Muscle layer of duodenum (tissue), 2 donors: ENCODE measurements around the gene XYLT1.
A peak's percentile ranks its signal among the peaks of the same experiment; 100 is the strongest.

Experiments used
- H3K27ac ChIP-seq: one replicate; pipeline ENCODE4 v1.7.0; 2013; ENCODE audit warnings: mild to moderate bottlenecking, low read length
- H3K27me3 ChIP-seq: one replicate; pipeline ENCODE4 v1.7.0; 2013; ENCODE audit warnings: low read depth, mild to moderate bottlenecking, control low read depth, low read length
- H3K36me3 ChIP-seq, 2 donors: one replicate each; pipeline ENCODE4 v1.7.0; 2013; ENCODE audit warnings: low read length in 2 of 2, control low read depth in 1 of 2, mild to moderate bottlenecking in 1 of 2; ENCODE audit not compliant: insufficient read depth in 2 of 2, control insufficient read depth in 1 of 2
- H3K4me1 ChIP-seq, 2 donors: one replicate each; pipeline ENCODE4 v1.7.0; 2013; ENCODE audit warnings: low read length in 2 of 2, mild to moderate bottlenecking in 2 of 2, control low read depth in 1 of 2, moderate library complexity in 1 of 2; ENCODE audit not compliant: insufficient read depth in 2 of 2, control insufficient read depth in 1 of 2
- H3K4me3 ChIP-seq, 2 donors: one replicate each; pipeline ENCODE4 v1.7.0; 2013; ENCODE audit warnings: low read length in 2 of 2, low read depth in 1 of 2, mild to moderate bottlenecking in 1 of 2
- H3K9me3 ChIP-seq, 2 donors: one replicate each; pipeline ENCODE4 v1.7.0; 2013; ENCODE audit warnings: low read length in 2 of 2, control low read depth in 1 of 2, mild to moderate bottlenecking in 1 of 2; ENCODE audit not compliant: control insufficient read depth in 1 of 2
- donor health status: healthy.

Gene XYLT1, protein sequence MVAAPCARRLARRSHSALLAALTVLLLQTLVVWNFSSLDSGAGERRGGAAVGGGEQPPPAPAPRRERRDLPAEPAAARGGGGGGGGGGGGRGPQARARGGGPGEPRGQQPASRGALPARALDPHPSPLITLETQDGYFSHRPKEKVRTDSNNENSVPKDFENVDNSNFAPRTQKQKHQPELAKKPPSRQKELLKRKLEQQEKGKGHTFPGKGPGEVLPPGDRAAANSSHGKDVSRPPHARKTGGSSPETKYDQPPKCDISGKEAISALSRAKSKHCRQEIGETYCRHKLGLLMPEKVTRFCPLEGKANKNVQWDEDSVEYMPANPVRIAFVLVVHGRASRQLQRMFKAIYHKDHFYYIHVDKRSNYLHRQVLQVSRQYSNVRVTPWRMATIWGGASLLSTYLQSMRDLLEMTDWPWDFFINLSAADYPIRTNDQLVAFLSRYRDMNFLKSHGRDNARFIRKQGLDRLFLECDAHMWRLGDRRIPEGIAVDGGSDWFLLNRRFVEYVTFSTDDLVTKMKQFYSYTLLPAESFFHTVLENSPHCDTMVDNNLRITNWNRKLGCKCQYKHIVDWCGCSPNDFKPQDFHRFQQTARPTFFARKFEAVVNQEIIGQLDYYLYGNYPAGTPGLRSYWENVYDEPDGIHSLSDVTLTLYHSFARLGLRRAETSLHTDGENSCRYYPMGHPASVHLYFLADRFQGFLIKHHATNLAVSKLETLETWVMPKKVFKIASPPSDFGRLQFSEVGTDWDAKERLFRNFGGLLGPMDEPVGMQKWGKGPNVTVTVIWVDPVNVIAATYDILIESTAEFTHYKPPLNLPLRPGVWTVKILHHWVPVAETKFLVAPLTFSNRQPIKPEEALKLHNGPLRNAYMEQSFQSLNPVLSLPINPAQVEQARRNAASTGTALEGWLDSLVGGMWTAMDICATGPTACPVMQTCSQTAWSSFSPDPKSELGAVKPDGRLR

DNA sequence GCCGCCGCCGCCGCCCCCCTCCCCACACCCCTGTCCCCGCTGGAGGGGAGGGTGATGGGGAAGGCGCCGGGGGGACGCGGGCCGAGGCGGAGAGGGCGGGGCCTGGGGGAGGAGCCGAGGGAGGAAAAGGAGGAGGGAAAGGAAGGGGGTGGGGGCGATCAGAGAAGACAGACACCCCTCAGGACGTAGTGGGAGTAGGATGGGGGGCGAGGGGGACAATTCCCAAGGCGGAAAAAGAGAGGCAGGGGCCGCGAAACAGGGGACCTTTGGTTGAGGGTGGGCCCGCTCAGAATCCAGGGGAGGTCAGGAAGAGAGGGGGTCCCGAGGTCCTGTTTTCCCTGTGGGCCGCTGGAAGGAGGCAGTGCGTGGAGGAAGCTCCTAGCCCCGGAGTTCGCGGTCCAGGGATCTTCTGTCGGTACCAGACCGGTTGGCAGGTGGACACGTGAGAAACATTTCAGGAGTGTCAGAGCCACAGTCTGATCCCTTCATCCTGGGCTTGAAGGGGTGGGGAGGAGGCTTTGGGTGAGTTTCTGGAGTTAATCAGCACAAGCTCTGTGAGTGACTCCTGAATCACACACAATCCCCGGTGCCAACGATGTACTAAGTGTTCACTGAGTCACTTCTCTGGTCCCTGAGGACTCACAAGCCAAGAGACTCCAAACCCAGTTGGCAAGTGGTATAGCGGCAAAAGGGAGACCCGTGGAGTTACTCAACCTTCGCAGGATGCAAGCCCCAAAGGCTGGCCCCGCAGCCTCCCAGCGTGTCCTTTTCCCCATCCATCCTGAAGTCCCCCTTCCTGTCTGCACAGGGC lies at the start of gene XYLT1:
Gene XYLT1, minus strand, starts transcription at position 53 of the 811 bp plus-strand sequence. CDS start 164 bp downstream, outside the sequence.
- Histone ChIP-seq H3K36me3 (no peaks in the 10 kb centered on the region), H3K27me3 (no peaks in the 10 kb centered on the region), H3K27ac (peak within 1 kb of the TSS; percentile 56), H3K9me3 (no peaks in the 10 kb centered on the region), H3K4me1 (peaks cover 10 to 22% of the 10 kb centered on the region in 2 donors), H3K4me3 (peak within 1 kb of the TSS; percentile 80 to 85)

DNA sequence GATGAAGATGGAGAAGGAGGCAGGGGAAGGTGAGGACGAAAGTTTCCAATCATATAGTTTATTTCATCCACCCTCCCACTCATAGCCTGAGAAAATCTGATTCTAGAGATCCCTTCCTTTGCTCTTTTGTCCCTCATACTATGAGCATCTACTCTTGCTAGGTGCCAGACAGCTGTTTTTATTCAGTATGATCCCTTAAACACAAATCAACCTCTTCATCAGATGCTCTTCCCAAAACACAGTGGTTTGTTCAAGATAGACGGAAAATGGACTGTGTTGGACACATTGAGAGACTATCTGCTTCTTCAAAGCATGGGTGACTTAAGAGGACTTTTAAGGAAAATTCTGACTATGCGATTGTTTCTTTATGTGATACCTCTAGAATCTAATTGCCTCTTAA lies 49.4 kb upstream of the XYLT1 start:
- Histone ChIP-seq H3K36me3 (no peaks in the 10 kb centered on the region), H3K4me3 (no peak overlapping the region), H3K27me3 (no peaks in the 10 kb centered on the region), H3K27ac (no peak overlapping the region), H3K4me1 (no peaks in the 10 kb centered on the region), H3K9me3 (no peaks in the 10 kb centered on the region)

DNA sequence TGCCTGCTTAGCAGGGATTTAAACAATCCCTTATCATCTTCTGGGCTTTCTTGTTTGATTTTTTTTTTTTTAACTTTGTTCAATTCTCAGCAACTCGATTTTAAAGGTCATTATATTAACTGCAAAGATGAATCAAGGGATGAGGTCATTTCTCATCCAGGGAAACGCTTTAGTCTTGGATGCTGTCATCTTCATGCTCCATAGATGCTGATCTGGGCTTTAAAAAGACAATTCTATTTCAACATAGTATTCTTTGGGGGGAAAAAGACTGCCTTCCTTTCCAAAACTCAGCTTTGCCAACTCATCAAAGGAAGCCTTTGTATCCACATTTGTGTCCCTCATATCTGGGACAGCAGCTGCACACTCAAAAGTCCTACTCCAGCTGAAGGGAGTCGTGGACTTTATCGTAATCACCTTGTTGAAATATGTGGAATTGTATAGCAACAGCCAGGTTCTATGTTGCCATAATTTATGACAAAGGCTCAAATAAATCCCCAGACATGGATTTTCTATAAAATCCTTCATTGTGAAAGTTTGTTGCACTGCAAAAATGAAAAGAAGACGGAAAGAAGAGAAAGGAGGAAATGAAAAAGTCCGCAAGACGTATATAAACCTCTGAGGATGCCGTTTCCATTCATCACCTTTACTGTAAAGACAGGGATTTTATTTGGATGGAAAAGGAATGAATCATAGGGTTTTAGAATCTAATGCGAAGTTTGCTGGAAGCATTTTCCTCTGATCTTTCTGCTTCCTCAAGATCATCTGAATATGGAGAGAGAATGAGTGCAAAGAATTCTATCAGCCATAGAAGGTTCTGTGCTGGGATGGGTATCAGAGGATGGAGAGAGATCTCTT lies 48.6 kb upstream of the XYLT1 start:
- no peaks in the 10 kb centered on the region for H3K9me3 ChIP-seq
- no peak overlapping the region for H3K27ac ChIP-seq
- H3K4me3 ChIP-seq, result no peak overlapping the region
- no peaks in the 10 kb centered on the region for H3K36me3 ChIP-seq
- no peaks in the 10 kb centered on the region for H3K4me1 ChIP-seq
- H3K27me3 ChIP-seq, result no peaks in the 10 kb centered on the region

DNA sequence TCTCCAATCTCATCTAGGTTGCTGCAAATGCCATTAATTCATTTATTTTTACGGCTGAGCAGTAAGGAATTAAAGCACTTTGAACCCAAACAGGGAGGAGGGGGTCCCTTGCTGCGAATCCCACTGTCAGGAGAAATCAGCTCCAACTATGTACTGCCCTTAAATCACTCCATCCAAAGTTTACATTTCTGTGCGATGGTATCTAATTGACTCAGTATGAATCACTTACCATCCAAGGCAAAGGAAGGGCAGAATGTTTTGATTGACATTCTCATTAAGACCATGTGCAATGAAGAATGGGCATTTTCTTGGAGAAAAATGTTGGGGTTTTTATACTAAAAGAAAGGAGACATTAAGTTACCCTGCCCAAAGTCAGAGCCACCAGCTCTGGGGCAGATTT lies 47.7 kb upstream of the XYLT1 start:
- Histone ChIP-seq H3K4me3 (no peak overlapping the region), H3K27me3 (no peaks in the 10 kb centered on the region), H3K36me3 (no peaks in the 10 kb centered on the region), H3K27ac (no peak overlapping the region), H3K9me3 (no peaks in the 10 kb centered on the region), H3K4me1 (no peaks in the 10 kb centered on the region)

DNA sequence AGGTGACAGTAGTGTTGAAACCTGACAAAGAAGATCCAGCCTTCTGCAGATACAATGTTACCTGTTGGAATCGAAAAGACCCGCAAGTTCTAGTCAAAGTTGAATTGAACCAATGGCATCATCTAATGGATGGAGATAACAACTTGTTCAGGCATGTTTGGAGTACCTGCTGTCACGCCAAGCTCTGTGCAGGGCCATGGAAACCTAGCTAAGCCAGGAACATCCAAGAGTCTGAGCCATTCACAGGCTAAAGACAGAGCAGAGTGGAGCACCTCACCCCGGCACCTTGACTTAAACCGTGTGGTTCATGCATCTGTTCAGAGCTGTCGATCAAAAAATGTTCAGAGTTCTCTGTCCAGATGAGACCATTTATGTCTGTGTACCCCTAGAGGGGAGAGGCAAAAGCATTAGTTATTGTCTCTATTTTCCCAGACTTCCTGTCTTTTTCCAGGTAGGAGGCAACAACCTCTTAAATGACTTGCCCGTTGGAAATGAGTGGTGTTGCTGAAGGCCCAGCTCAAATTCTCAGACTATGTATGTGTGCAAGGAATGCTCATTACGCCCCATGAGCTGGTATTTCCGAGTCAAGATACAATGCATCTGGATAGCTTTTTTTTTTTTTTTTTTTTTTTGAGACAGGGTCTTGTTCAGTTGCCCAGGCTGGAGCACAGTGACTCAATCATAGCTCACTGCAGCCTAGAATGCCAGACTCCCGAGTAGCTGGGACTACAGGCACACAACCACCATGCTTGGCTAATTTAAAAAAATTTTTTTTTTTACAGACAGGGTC lies 44.9 kb upstream of the XYLT1 start:
- Histone ChIP-seq H3K4me3 (no peak overlapping the region), H3K36me3 (no peaks in the 10 kb centered on the region)

DNA sequence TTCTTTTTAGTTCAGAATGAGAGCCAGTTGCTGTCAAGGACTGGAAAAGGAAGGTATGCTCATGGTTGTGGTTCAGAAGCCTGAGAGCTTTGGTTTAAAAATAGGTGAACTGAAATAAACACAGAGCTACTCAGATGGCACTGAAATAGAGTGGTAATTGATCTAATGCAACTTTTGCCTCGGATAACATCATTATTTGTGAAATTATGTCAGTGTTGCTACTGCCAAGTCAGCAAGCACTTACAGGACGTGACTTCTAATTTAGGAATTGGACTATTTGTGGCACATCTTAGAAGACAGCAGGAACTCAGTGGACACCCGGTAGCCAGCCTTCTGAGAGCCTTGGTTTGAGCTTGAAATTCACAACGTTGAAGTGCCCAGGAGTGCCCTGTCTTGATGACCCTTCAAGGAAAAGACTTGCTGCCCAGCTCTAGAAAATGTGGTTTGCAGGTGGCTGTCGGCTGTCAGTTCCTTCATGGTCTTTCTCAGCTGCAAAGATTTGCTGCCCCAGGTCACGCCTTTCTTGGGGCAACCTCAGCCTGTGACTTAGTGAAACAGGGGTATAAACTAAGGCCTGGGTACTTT lies 42.0 kb upstream of the XYLT1 start:
- Histone ChIP-seq H3K4me3 (no peak overlapping the region), H3K36me3 (no peaks in the 10 kb centered on the region), H3K4me1 (peaks cover 0 to 10% of the 10 kb centered on the region in 2 donors), H3K9me3 (peaks cover 0 to 6% of the 10 kb centered on the region in 2 donors), H3K27ac (no peak overlapping the region), H3K27me3 (no peaks in the 10 kb centered on the region)

More for the DNA sequence above, 44.9 kb upstream of the XYLT1 start:
- Histone ChIP-seq H3K9me3 (no peaks in the 10 kb centered on the region), H3K27ac (no peak overlapping the region), H3K4me1 (peaks cover 0 to 10% of the 10 kb centered on the region in 2 donors), H3K27me3 (no peaks in the 10 kb centered on the region)

DNA sequence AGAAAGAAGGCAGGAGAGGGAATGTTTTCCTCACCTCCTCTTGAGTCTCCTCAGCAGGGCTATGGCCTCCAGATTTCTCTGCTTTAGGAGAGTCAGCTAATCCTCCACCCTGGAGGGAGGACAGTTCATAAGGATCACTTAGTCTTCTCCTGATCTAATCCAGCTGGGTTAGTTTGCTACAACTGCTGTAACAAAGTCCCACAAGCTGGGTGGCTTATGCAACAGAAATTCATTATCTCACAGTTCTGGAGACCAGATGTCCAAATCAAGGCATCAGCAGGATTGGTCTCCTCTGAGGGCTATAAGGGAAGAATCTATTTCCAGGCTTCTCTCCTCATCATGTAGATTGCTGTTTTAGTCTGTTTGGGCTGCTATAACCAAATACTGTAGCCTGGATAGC lies 40.6 kb upstream of the XYLT1 start:
- Histone ChIP-seq H3K9me3 (peaks cover 0 to 6% of the 10 kb centered on the region in 2 donors), H3K36me3 (no peaks in the 10 kb centered on the region), H3K4me3 (no peak overlapping the region), H3K27ac (no peak overlapping the region), H3K4me1 (peaks cover 0 to 10% of the 10 kb centered on the region in 2 donors), H3K27me3 (no peaks in the 10 kb centered on the region)

DNA sequence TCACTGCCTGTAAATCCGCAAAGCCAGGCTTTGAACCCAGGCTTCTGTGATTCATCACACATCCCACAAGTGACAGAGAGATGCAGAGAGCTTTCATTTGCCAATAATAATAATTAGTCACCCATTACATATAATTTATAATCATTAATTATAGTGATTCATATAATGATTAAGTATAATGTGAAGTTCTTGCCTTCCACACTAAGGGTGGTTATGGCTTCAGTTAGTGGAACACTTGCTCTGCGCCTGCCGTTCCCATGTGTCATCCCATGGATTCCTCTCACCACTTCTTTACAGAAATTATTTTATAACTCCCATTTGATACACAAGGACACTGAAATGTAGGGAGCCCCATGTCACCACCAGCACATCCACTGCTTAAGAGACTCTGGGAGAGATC lies 39.8 kb upstream of the XYLT1 start:
- H3K4me1 ChIP-seq, result peaks cover 0 to 10% of the 10 kb centered on the region in 2 donors
- H3K4me3 ChIP-seq, result no peak overlapping the region
- H3K36me3 ChIP-seq, result no peaks in the 10 kb centered on the region
- H3K9me3 ChIP-seq, result peaks cover 0 to 6% of the 10 kb centered on the region in 2 donors
- H3K27ac ChIP-seq, result no peak overlapping the region
- H3K27me3 ChIP-seq, result no peaks in the 10 kb centered on the region

DNA sequence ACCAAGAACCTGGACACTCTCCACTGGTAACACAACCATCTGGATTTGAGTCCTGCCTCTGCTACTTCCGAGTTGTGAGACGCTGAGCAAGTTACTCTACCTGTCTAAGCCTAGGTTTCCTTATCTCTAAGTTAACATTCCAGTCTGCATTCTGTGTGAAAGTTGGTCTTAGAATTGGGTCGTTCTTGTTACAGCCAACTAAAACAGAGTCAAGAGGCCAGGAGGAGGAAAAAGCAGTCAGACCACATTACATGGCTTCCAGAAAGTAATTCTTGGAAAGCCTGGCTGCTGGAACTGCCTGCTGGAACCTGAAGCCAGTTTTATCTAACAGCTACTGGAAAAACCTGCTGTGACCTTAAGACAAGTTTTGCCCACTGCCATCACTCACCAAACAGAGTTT lies 38.4 kb upstream of the XYLT1 start:
- no peak overlapping the region for H3K4me3 ChIP-seq
- H3K4me1 ChIP-seq, result peaks cover 0 to 10% of the 10 kb centered on the region in 2 donors
- no peak overlapping the region for H3K27ac ChIP-seq
- no peaks in the 10 kb centered on the region for H3K27me3 ChIP-seq
- H3K9me3 ChIP-seq, result peaks cover 0 to 6% of the 10 kb centered on the region in 2 donors
- H3K36me3 ChIP-seq, result no peaks in the 10 kb centered on the region
